Testis (tissue), 3 donors: ENCODE measurements around the gene SPIRE1. TPM values are rescaled to one million over a fixed set of nuclear protein-coding genes. Genes with fewer than 3 reads are reported as not detected.
"Not testable (repeated sequence)": the region's sequence is repeated elsewhere in the genome, so short reads cannot be mapped to it uniquely, and the experiment has no call there.

Experiments used
- DNase-seq: peaks from one replicate; pipeline ENCODE4 v3.0.0-alpha.2; 2019
- H3K27ac ChIP-seq, 2 donors: fragments of 200-600 bp; sonication (generic); one replicate each; pipeline ENCODE4 v1.5.1; 2019
- H3K27me3 ChIP-seq: fragments of 200-600 bp; sonication (generic); one replicate; pipeline ENCODE4 v1.5.1; 2019
- H3K36me3 ChIP-seq: fragments of 200-600 bp; sonication (generic); one replicate; pipeline ENCODE4 v1.5.1; 2017; ENCODE audit warnings: low read depth; ENCODE audit errors: missing control alignments
- H3K4me1 ChIP-seq: fragments of 200-600 bp; sonication (generic); one replicate; pipeline ENCODE4 v1.5.1; 2019
- H3K4me3 ChIP-seq, 2 donors: fragments of 200-600 bp; sonication (generic); one replicate each; pipeline ENCODE4 v1.5.1; 2017 to 2019
- H3K9me3 ChIP-seq: fragments of 200-600 bp; sonication (generic); one replicate; pipeline ENCODE4 v1.5.1; 2017
- POLR2A ChIP-seq: fragments of 450-650 bp; IDR thresholded peaks from one replicate; pipeline ENCODE4 v1.6.1; 2017; ENCODE audit warnings: antibody characterized with exemption, mild to moderate bottlenecking, moderate library complexity
- WGBS, 2 donors: methylation state at CpG; one replicate each; pipeline ENCODE4 v1.1.5; 2018; 5-methylcytosine and 5-hydroxymethylcytosine counted together
- intact Hi-C: fragments of 100-400 bp; cut with DNase I; formaldehyde crosslinking; loops from one replicate; pipeline ENCODE4 v1.15.1; 2023; ENCODE audit warnings: low total_unique reads
- polyA plus RNA-seq: library from polyadenylated mRNA; stranded (reverse); fragments of 350-450 nt; fragmentation: Illumina TruSeq; extraction: RNeasy Lipid Tissue Mini Kit (QIAGEN cat#74804); gene quantifications from one replicate; pipeline ENCODE4 v1.2.3, GENCODE V29; 2014; ENCODE audit warnings: low read depth, low replicate concordance; ENCODE audit not compliant: insufficient read depth
- total RNA-seq, 2 donors: library from RNA; depleted of rRNA; stranded (reverse); fragments of >200 nt; gene quantifications; one replicate each; pipeline ENCODE4 v1.2.3, GENCODE V29; 2016
- TF ChIP-seq, protein P1 (sequence below), 3 experiments: fragments of 450-650 bp in 2 of 3; fragments of 200-600 bp in 1 of 3; sonication (generic) in 1 of 3; IDR thresholded peaks; one replicate each; pipeline ENCODE4 v1.5.1; 2016 to 2019; ENCODE audit warnings: antibody characterized with exemption in 3 of 3, mild to moderate bottlenecking in 2 of 3, moderate library complexity in 1 of 3

SPIRE1 gene
- total and polyA plus RNA-seq, 3 donors from 2014 or later: 46.8 to 83.5 (median 67.6) TPM

- no peaks in the 10 kb centered on the region for H3K4me1 ChIP-seq
- 81 to 91% methylated on average over 3 of the region's 3 CpGs for WGBS, 2 donors
- no peaks in the 10 kb centered on the region for H3K36me3 ChIP-seq
- H3K9me3 ChIP-seq: no peaks in the 10 kb centered on the region
- intact Hi-C loops: no loop called here
- H3K27ac ChIP-seq: no peak overlapping the region
- DNase-seq: no peak
- H3K27me3 ChIP-seq: no peaks in the 10 kb centered on the region
- H3K4me3 ChIP-seq: no peak overlapping the region
- TF ChIP-seq, protein P1, sequence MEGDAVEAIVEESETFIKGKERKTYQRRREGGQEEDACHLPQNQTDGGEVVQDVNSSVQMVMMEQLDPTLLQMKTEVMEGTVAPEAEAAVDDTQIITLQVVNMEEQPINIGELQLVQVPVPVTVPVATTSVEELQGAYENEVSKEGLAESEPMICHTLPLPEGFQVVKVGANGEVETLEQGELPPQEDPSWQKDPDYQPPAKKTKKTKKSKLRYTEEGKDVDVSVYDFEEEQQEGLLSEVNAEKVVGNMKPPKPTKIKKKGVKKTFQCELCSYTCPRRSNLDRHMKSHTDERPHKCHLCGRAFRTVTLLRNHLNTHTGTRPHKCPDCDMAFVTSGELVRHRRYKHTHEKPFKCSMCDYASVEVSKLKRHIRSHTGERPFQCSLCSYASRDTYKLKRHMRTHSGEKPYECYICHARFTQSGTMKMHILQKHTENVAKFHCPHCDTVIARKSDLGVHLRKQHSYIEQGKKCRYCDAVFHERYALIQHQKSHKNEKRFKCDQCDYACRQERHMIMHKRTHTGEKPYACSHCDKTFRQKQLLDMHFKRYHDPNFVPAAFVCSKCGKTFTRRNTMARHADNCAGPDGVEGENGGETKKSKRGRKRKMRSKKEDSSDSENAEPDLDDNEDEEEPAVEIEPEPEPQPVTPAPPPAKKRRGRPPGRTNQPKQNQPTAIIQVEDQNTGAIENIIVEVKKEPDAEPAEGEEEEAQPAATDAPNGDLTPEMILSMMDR (IDR thresholded peaks at IDR 0.05): no peak
- no peak for TF ChIP-seq POLR2A
Observed at GRCh38 chr18:12497839-12498238, 160.1 kb downstream of the SPIRE1 start.

GRCh38 chr18:12497296-12497695, 160.6 kb downstream of the SPIRE1 start:
- intact Hi-C loops: no loop called here
- H3K4me3 ChIP-seq: no peak overlapping the region

DNA sequence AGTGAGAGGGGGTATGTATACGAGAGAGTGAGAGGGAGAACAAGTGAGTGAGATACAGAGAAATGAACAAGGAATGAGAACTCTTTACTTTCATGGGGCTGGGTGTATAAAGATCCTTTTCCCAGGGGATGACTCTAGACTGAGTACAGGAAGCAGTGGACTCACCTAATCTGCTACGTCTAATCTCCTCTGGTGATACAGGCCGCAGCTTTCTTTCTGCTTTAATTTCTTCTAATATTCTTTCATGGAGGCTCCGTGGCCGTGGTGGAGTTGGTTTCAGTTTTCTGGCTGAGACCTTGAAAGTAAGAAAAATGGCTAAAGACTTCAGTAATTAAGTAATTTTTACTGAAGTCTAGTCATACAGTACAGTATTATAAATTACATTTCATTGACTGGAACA, 165.0 kb downstream of the SPIRE1 start:
- H3K4me1 ChIP-seq: no peaks in the 10 kb centered on the region
- TF ChIP-seq, protein P1 (IDR thresholded peaks at IDR 0.05): no peak
- no peak for TF ChIP-seq POLR2A
- DNase-seq: no peak
- no peak overlapping the region for H3K27ac ChIP-seq
- 79 to 87% methylated on average over 5 of the region's 5 CpGs for whole genome bisulfite sequencing, 2 donors
- H3K9me3 ChIP-seq: no peaks in the 10 kb centered on the region
- H3K4me3 ChIP-seq: no peak overlapping the region
- no peaks in the 10 kb centered on the region for H3K36me3 ChIP-seq
- H3K27me3 ChIP-seq: no peaks in the 10 kb centered on the region
- intact Hi-C loops: no loop called here

More at GRCh38 chr18:12497296-12497695, 160.6 kb downstream of the SPIRE1 start:
- 87 to 90% methylated on average over 2 of the region's 2 CpGs for WGBS, 2 donors
- no peak for DNase-seq
- TF ChIP-seq POLR2A: no peak
- Histone ChIP-seq H3K36me3 (no peaks in the 10 kb centered on the region), H3K27ac (no peak overlapping the region), H3K9me3 (no peaks in the 10 kb centered on the region), H3K27me3 (no peaks in the 10 kb centered on the region), H3K4me1 (no peaks in the 10 kb centered on the region)

- H3K9me3 ChIP-seq: no peaks in the 10 kb centered on the region
- no peaks in the 10 kb centered on the region for H3K27me3 ChIP-seq
- no peak for DNase-seq
- intact Hi-C loops: no loop called here
- 91 to 95% methylated on average over 9 of the region's 9 CpGs for WGBS, 2 donors
- no peak overlapping the region for H3K27ac ChIP-seq
- H3K4me3 ChIP-seq: no peak overlapping the region
- no peaks in the 10 kb centered on the region for H3K4me1 ChIP-seq
- TF ChIP-seq POLR2A: no peak
- TF ChIP-seq, protein P1 (IDR thresholded peaks at IDR 0.05): no peak
- H3K36me3 ChIP-seq: no peaks in the 10 kb centered on the region
Observed at GRCh38 chr18:12491611-12492435, 166.1 kb downstream of the SPIRE1 start.

DNA sequence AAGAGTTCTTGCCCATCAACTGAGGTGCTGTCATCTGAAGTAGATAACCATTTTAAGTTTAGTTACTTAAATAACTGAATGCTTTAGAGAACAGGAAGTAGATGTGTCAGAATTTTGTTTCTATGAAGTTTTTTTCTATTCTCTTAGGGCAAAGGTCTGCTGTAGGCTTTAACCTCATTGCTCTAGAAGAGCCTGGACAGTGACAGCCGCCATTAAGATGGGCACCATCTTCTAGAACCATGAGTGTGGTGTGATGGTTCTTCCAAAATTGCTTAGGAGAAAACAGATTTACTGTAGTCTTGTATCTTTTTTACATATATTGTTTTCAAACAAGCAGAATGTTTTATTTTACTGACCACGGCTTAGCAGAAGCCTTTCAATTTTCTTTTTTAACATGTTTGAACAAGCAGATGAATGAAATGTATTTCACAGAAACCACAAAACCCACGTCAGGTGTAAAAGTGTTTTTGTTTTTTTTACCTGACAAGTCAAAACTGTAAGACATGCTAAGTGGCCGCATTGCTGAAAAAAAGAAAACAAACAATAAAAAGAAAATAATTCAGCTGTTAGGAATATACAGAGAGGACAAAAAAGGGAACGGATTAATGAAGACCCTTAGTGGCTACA, 172.3 kb downstream of the SPIRE1 start:
- no peak for TF ChIP-seq POLR2A
- TF ChIP-seq, protein P1 (IDR thresholded peaks at IDR 0.05): no peak
- WGBS, 2 donors: 91 to 93% methylated on average over 5 of the region's 5 CpGs
- H3K27ac ChIP-seq: no peak overlapping the region
- H3K4me1 ChIP-seq: no peaks in the 10 kb centered on the region
- no peak for DNase-seq
- H3K36me3 ChIP-seq: no peaks in the 10 kb centered on the region
- no peaks in the 10 kb centered on the region for H3K27me3 ChIP-seq
- H3K4me3 ChIP-seq: no peak overlapping the region
- intact Hi-C loops: no loop called here
- no peaks in the 10 kb centered on the region for H3K9me3 ChIP-seq

DNA sequence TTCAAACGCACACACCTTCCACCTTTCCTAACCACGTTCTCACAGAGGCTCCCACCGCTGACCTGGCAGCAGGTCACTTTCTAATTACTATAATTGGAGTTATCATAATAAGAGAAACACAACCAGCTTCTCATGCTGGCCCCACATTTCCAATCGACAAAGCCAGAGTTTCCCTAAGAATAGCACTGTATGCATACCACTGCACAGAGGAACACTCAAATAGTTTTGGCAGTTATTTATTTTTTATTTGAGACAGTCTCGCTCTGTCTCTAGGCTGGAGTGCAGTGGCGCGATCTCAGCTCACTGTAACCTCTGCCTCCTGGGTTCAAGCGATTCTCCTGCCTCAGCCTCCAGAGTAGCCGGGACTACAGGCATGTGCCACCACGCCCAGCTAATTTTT, 176.0 kb downstream of the SPIRE1 start:
- 91 to 92% methylated on average over 10 of the region's 10 CpGs for WGBS, 2 donors
- H3K36me3 ChIP-seq, H3K4me3 ChIP-seq, DNase-seq, intact Hi-C loops, H3K9me3 ChIP-seq, H3K4me1 ChIP-seq, H3K27ac ChIP-seq, H3K27me3 ChIP-seq: not testable (repeated sequence)
